K562 (cell line): ENCODE results near the gene ZNF556. TPM values are rescaled to one million over a fixed set of nuclear protein-coding genes. Genes with fewer than 3 reads are reported as not detected.

Experiments used
- CCAR2 ChIP-seq: fragments of 200-400 bp; formaldehyde crosslinking; IDR thresholded peaks from 2 replicates; pipeline ENCODE4 v1.6.1; 2017; ENCODE audit warnings: mild to moderate bottlenecking, low read depth, low read length
- COPS2 ChIP-seq: fragments of 450-650 bp; conservative IDR thresholded peaks from 2 replicates; pipeline ENCODE4 v1.6.1; 2016; ENCODE audit warnings: mild to moderate bottlenecking, moderate library complexity
- DPF2 ChIP-seq: fragments of 450-650 bp; IDR thresholded peaks from 2 replicates; pipeline ENCODE4 v1.6.1; 2016
- HMBOX1 ChIP-seq: sonication (generic); IDR thresholded peaks from 2 replicates; pipeline ENCODE4 v1.6.1; 2016
- MAFG ChIP-seq: fragments of 450-650 bp; conservative IDR thresholded peaks from 2 replicates; pipeline ENCODE4 v1.6.1; 2016; ENCODE audit warnings: missing genetic modification characterization, missing compliant biosample characterization
- MTA2 ChIP-seq: fragments of 450-650 bp; IDR thresholded peaks from 2 replicates; pipeline ENCODE4 v1.6.1; 2016; ENCODE audit warnings: low read depth
- NCOA2 ChIP-seq, 2 experiments: fragments of 450-650 bp; IDR thresholded peaks; 2 replicates each; pipeline ENCODE4 v1.6.1; 2018; ENCODE audit warnings: mild to moderate bottlenecking in 2 of 2, moderate library complexity in 1 of 2; ENCODE audit not compliant: partially characterized antibody in 2 of 2
- NCOA4 ChIP-seq: fragments of 450-650 bp; IDR thresholded peaks from 2 replicates; pipeline ENCODE4 v1.6.1; 2018; ENCODE audit warnings: mild to moderate bottlenecking; ENCODE audit not compliant: partially characterized antibody
- NCOR1 ChIP-seq: fragments of 450-650 bp; IDR thresholded peaks from 2 replicates; pipeline ENCODE4 v1.6.1; 2016; ENCODE audit warnings: mild to moderate bottlenecking, moderate library complexity
- PML ChIP-seq: IDR thresholded peaks from 2 replicates; pipeline ENCODE4 v1.6.1; 2012; ENCODE audit warnings: low read length, inconsistent platforms
- POLR3G ChIP-seq: IDR thresholded peaks from 2 replicates; pipeline ENCODE4 v1.6.1; 2011; ENCODE audit not compliant: insufficient read length, insufficient replicate concordance; ENCODE audit errors: extremely low read depth
- PPARD ChIP-seq: fragments of 250-450 bp; sonication (Bioruptor Pico); IDR thresholded peaks from 2 replicates; pipeline ENCODE4 v1.8.0; 2022; ENCODE audit warnings: inconsistent platforms, mild to moderate bottlenecking, moderate library complexity
- PURB ChIP-seq: sonication (generic); formaldehyde crosslinking; IDR thresholded peaks from 2 replicates; pipeline ENCODE4 v1.9.0; 2021; ENCODE audit warnings: low read depth, mild to moderate bottlenecking, missing genetic modification reagents
- PYGO2 ChIP-seq: fragments of 450-650 bp; IDR thresholded peaks from 2 replicates; pipeline ENCODE4 v1.6.1; 2016; ENCODE audit warnings: mild to moderate bottlenecking, missing genetic modification characterization, moderate library complexity, missing compliant biosample characterization
- REST ChIP-seq, 2 experiments: fragments of 450-650 bp; formaldehyde crosslinking in 1 of 2; IDR thresholded peaks; 2 replicates each; pipeline versions ENCODE4 v1.4.0 to v1.6.1; 2014 to 2020; ENCODE audit warnings: mild to moderate bottlenecking in 2 of 2, borderline replicate concordance in 1 of 2, low read depth in 1 of 2
- SRF ChIP-seq, 2 experiments: fragments of 250-450, 450-650 bp in 1 of 2; sonication (Bioruptor Pico) in 1 of 2; sonication (generic) in 1 of 2; formaldehyde crosslinking; IDR thresholded peaks; 2 replicates each; pipeline versions ENCODE4 v1.5.0 to v1.5.1; 2020 to 2022; ENCODE audit warnings: mild to moderate bottlenecking in 1 of 2, missing genetic modification reagents in 1 of 2
- TBL1XR1 ChIP-seq, 2 experiments: IDR thresholded peaks; 2 replicates each; pipeline ENCODE4 v1.6.1; 2012; ENCODE audit warnings: improper control_type of control experiment in 2 of 2, low read length in 2 of 2, mild to moderate bottlenecking in 1 of 2
- TEAD4 ChIP-seq, 2 experiments: sonication (generic) in 1 of 2; formaldehyde crosslinking in 1 of 2; IDR thresholded peaks; 2 replicates each; pipeline versions ENCODE4 v1.6.1 to v1.8.0; 2012 to 2022; ENCODE audit warnings: borderline replicate concordance in 1 of 2, inconsistent platforms in 1 of 2, low read length in 1 of 2, mild to moderate bottlenecking in 1 of 2, missing genetic modification reagents in 1 of 2
- ZNF263 ChIP-seq: sonication (generic); formaldehyde crosslinking; IDR thresholded peaks from 2 replicates; pipeline ENCODE4 v1.8.0; 2022; ENCODE audit warnings: mild to moderate bottlenecking, missing genetic modification reagents, borderline replicate concordance
- polyA plus RNA-seq, 8 experiments: library from polyadenylated mRNA; depleted of rRNA in 4 of 8; stranded (reverse) in 5 of 8; unstranded in 3 of 8; fragments of >200 nt; fragmentation: Nextera tagmentation in 2 of 8; fragmentation: Illumina TruSeq in 1 of 8; extraction: Ambion mirVana in 2 of 8; extraction: Trizol in 1 of 8; gene quantifications; 2 replicates each; pipeline versions ENCODE4 v1.2.1 to v1.2.3, GENCODE V29; 2011 to 2014; ENCODE audit warnings: inconsistent platforms in 1 of 8, missing spikeins in 1 of 8
- total RNA-seq, 7 experiments: library from RNA; depleted of rRNA in 6 of 7; stranded (reverse); fragments of >200 nt in 6 of 7; fragmentation: Illumina TruSeq in 2 of 7; extraction: Trizol in 2 of 7; gene quantifications; 2 replicates each; pipeline versions ENCODE4 v1.2.1 to v1.2.3, GENCODE V29; 2011 to 2021; ENCODE audit warnings: low replicate concordance in 1 of 7

ZNF556 gene
- total and polyA plus RNA-seq, 9 of the 15 experiments (the other 6 are each of a cell fraction or from before 2014, with no cell fraction given) = 0.01 to 0.36 (median 0.10) TPM; not detected in 1

- TF ChIP-seq REST (IDR thresholded peaks at IDR 0.05; ENCODE audit: borderline replicate concordance) = no peak
- TF ChIP-seq REST (CRISPR knock-in tag; IDR thresholded peaks at IDR 0.05; ENCODE audit: low read depth) = no peak
- peak; percentile 86 for TF ChIP-seq DPF2
- TF ChIP-seq PURB (CRISPR knock-in tag) = no peak
- TF ChIP-seq MAFG (tag) = no peak
- TF ChIP-seq MTA2 = peak; percentile 79
- peak; percentile 82 for TF ChIP-seq HMBOX1
- no peak for TF ChIP-seq SRF (CRISPR knock-in tag; IDR thresholded peaks at IDR 0.05)
- peak; percentile 69 for TF ChIP-seq PML
- TF ChIP-seq TEAD4 (IDR thresholded peaks at IDR 0.05; ENCODE audit: low read length) = peak; percentile 89
- no peak for TF ChIP-seq TEAD4 (CRISPR knock-in tag; IDR thresholded peaks at IDR 0.05; ENCODE audit: borderline replicate concordance)
- no peak for TF ChIP-seq NCOA2 (IDR thresholded peaks at IDR 0.05; ENCODE audit: partially characterized antibody in 2 of 2)
- no peak for TF ChIP-seq POLR3G
- TF ChIP-seq NCOA4 = no peak
- TF ChIP-seq ZNF263 (CRISPR knock-in tag) = no peak
- no peak for TF ChIP-seq PYGO2 (tag)
- TF ChIP-seq TBL1XR1 (IDR thresholded peaks at IDR 0.05; ENCODE audit: low read length in 2 of 2) = peak; percentile 40 to 74; a peak in 3 of 4 replicates
- no peak for TF ChIP-seq PPARD (CRISPR knock-in tag)
- no peak for TF ChIP-seq CCAR2
- no peak for TF ChIP-seq COPS2
- peak; percentile 86 for TF ChIP-seq NCOR1
These were observed 1.6 kb upstream of the ZNF556 start (continued) for GRCh38 chr19:2865334-2866100.
